GM12864 (cell line): ENCODE results near the gene ATN1.

Experiments
- DNase-seq: peaks from one replicate; pipeline ENCODE4 v3.0.0-alpha.2; 2011; ENCODE audit warnings: low read depth
- H3K4me3 ChIP-seq: 2 replicates; pipeline ENCODE4 v1.5.1; 2011; ENCODE audit warnings: mild to moderate bottlenecking, low read depth, low read length, control low read depth
- CTCF ChIP-seq: IDR thresholded peaks from 2 replicates; pipeline ENCODE4 v1.5.1; 2011; ENCODE audit warnings: low read depth, mild to moderate bottlenecking, moderate library complexity, low read length, control low read depth, inconsistent platforms; ENCODE audit errors: missing control alignments

Gene ATN1

DNA sequence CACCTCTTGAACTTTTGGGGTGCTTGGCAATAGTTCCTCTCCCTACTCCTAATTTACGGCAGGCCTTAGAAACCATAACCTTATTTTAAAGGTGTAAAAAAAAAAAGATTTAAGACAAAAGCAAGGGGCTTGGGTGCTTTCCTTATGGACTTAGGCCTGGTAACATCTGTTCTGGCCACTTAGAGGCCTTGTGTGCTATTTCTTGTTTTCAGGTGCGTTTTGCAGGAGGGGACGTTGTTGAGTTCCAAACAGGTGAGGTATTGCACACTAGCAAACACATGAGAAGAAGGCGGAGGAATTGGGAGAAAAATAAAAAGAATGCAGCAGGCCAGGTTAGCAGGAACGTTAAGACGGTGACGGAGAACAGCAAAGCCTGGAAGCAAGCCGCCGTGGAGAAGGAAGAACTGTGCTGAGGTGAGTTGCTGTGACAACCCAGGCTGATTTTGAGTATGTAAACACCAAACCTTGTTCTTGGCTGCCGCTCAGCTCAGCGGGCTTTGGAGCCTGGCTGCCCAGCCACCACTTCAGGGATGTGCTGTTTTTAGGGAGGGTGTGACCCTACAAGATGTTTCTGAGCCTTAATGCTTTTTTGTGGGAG lies 60.3 kb downstream of the ATN1 start:
- DNase-seq, result no peak
- H3K4me3 ChIP-seq, result no peak overlapping the region
- TF ChIP-seq CTCF, result no peak
